SW 1271 (cell line): ENCODE results near the gene PDE11A.

ENCODE experiments used
- DNase-seq, 2 experiments: peaks; one replicate each; lab custom pipeline; 2025; lab: John Stamatoyannopoulos, UW

PDE11A gene

DNA sequence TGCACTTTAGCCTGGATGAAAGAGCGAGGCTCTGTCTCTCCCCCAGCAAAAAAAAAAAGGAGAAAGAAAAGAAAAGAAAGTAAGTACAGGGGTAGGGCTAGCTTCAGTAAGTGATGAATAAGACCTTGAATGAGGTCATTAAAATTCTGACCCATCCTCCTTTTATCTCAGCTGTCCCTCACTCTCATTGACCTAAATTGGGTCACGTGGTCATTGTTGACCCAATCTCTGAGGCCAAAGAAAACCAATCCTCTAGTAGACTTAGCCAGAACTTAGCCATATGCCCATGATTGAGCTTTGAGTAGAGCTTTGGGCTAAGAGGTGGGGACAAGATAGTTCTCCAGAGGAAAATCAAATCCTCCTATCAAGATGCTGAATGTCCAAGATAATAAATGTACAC is 149.3 kb downstream of the PDE11A start:
- no peak for DNase-seq

DNA sequence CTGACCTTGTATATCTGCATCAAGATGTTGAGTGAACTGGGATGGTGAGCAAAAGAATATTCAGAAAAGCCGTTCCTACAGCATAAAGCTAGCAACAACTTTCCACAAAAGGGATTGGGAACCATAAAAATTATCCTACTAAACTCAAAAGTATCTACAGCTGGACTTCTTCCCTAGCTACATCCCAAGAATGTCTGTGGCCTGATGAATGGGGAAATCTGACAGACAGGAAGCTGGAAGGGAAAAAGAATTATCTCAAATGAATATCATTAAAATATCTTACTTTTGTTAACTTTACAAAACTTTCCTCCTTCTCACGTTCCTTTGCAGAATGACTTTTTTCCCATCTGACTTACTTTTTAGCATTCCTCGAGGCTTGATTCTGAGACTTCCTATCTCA is 150.9 kb downstream of the PDE11A start:
- no peak for DNase-seq

DNA sequence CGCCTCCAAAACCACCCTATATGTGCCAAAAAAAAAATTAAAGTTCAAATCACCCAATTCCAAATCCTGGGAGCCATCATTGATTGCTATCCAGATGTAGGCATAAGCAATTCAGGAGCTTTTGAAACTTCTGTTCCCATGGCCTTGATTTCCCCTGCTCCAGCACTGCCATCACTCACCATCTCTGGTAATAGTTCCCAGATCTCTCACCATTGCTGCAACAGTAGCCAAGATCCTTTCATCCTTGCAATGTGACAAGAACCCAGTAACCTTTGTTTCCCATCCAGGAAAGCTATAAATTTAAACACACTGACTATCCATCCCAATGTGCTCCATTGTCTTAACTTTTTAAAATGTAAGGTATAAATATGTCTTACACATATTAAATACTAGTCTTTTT is 155.4 kb downstream of the PDE11A start:
- no peak for DNase-seq

DNA sequence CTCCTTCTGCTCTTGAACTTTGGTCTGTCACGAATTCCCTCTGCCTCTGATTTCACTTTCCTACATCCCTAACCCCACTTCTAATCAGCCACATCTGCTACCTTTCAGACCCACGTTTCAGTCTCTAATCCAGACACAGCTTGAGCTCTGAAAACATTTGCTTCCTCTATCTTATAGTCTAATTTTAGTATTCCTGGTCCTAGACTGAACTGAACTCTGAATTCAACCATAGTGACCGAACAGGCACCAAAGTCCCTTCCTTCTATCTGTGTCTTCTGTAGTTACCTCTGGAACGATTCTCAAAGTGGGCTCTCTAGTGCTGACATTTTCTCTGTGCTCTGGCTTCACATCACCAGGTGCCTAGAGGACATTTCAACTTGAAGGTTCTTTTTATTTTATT is 156.2 kb downstream of the PDE11A start:
- no peak for DNase-seq

DNA sequence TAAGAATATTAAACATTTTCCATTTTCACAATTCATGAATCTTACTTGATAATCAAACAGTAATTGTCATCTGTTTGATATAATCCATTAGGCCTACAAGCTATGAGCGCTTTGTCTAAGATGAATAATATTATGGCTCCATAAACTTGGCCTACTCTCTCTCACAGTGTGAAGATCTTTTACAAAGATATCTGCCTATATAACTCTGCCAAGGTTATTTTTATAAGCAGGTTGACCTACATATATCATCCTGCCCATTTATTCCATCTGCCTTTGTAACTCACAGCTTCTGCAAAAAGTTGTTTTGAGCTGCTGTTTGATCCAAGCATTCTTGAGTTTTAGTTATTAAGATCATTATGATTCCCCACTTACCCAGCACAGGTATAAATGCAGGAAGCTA is 158.3 kb downstream of the PDE11A start:
- no peak for DNase-seq

DNA sequence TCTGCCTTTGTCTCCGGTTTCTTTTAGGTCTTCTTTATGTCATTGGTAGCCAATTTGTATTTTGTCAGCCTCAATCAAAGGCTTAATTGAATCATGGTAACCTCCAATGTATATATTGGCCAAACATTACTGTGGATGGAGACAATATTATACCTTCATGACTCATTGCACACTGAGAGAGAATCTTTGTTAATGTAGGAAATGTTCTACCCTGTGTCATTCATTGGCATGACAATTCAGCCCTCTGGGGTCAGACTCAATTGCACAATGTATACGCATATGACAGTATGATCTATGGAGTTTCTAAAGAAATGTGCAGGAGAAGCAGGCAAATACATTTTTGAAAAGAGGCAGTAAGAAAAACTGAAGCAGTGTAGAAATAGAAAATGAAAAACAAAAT is 162.6 kb downstream of the PDE11A start:
- no peak for DNase-seq

DNA sequence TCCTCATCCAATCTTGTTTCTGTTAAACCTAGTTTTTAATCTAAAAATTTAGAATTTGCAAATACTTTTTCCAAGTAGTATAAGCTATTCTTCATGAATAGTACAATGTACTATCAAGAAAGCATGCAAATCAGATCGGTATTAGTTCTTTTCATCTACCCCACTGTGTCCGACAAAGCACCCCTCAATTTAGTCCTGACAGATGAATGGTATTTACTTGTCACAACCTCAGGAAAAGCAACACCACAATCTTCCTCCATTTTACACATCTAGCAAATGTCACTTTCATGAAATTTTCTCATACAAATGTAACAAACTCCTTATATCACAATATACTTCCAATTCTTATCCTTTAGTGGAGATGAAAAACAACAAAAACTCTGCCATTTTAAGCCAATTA is 163.8 kb downstream of the PDE11A start:
- no peak for DNase-seq

DNA sequence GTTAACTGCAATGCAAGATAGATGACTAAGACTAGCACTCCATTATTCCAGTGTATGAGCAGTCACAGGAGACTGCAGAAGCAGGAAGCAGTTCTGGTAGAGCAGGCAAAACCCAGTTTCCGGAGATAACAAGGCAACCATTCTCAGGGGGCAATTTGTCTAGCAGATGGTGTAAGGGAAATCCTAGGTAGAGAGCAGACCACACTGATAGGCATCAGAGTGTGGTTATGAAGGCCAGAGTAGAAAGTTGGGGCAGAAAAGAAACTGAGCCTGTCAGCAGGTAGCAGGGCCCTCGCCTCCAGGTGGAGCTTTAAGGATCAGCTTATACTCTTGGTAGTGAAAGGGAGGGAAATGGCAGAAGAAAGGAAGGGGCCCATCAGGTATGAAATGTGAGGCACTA is 164.4 kb downstream of the PDE11A start:
- DNase-seq, result no peak

DNA sequence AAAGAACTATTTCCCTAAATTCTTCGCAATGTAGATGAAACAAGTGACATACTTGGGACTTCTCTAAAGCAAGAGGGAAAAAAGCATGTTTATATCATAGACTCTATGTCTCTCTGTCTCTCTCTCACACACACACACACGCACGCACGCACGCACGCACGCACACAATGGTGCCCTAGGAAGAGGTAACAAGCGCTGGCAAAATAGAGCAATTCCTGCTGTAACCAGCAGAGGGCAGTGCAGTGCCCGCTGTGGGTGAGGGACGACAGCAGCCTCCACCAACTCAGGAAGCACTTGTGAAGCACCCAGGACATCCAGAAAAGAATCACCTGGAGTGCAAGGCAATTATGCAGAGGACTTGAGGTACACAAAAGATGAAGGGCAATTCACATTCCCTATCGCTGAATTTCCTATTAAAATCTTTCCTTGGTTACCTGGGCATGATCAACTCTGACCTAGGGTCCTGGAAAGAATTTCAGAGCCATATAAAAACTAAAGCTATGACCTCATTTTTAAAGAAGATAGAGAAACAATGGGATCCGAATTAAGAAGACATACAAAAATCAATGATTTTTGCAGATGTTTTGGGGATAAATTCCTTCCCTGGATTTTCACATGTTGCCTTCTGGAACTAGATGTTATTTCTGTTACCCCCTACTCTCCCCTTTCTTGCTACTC is 166.4 kb downstream of the PDE11A start:
- peak; percentile 9 to 32 for DNase-seq

DNA sequence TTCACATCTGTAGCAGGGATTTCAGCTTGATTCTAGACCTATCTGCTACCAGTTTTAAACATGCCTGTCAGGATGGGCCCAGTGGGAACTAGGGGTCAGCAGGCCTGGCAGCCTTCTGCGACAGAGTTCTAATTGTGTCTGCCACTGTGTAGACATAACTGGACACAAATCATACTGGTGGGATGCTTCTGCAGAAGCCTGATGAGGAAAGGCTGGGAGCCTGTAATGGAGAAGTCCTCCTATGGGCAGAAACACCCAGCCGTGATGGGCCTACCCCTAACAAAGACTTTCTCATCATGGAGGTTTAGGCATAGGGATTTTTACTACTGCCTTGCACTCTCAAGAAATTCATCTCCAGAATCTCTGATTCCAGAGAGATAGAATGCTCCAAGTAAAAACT is 166.9 kb downstream of the PDE11A start:
- DNase-seq, result no peak

DNA sequence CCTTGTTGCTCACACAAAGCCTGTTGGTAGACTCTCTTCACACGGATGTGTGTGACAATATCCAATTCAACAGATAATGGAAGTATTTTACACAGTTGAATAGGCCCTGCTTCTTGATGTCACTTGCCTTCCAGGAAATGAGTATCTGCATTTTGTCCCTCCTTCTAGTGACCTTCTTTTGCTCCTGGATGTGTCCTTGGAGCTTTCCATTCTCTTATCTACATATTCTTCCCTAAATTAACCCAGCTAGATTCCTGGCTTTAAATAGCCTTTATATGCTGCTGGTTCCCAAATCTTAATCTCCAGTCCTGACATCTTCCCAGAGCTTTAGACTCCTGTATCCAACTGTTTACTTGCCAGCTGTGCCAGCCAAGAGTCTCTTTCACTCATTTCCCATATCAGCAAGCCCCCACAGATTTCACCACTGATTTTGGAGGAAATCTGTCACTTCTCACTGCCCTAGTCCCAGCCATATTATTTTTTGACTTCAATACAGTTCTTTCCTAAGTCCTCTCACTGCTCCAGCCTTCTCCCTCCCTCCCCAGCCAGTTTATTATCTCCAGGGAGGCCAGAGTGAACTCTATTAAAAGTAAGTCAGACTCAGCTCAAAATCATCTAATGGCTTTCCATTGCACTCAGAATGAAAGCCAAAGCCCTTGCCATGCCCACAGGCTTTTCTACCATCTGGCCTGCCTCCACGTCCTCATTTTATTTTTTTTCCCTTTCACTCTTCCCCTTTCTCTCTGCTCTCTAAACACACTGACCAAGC is 170.0 kb downstream of the PDE11A start:
- no peak for DNase-seq

DNA sequence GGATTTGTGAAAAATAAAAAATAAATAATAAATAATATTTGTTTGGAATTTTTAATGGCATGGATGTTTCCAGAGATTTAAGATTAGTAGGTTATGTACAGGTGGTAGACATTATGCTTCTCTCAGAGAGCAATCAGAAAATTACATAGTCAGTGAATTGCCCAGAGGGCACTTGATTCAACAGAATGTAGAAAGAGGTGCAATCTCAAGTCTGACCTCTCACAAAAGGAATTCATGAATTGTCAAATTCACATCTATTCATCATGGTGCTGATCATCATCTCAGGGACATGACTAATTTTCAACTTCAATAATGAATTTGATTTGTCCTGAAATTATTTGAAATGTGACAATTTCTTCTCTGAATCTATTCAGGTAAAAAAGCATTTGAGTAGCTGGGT is 172.5 kb downstream of the PDE11A start:
- no peak for DNase-seq

DNA sequence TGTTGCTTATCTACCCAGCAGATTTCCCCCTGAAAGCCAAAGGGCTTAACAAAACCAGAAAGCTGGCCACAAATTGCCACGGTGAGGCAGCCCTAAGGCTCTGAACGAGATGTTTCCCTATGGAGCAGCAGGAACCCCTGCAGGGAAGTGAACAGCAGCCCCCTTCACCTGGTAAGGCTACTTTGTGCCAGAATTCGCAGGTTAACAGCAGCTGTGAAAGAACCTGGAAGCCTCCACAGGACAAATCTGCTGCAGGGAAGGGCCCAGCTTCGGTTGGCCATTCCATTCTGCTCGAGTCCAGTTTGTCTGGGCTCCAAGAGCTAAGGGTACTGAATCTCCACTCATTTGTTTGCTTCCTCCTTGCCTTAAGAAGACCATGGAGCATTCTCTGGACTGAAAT is 175.3 kb downstream of the PDE11A start:
- DNase-seq, result no peak

DNA sequence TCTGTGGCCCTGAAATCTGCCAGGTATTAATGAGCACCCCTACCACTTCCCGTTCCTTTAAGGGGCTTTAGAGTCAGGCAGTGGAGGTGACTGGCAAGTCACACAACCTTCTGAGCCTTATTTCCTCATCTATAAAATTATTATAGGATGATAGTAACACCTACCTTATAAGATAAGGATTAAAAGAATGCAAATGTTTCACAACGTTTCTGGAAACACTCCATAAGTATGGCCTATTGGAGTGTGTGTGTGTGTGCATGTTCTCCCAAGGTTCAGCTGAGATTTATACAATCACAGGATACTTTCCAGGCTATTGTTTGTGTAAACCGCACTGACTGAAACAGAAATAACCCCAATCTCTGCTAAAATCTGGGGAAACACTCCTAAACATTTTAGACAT is 176.0 kb downstream of the PDE11A start:
- no peak for DNase-seq

DNA sequence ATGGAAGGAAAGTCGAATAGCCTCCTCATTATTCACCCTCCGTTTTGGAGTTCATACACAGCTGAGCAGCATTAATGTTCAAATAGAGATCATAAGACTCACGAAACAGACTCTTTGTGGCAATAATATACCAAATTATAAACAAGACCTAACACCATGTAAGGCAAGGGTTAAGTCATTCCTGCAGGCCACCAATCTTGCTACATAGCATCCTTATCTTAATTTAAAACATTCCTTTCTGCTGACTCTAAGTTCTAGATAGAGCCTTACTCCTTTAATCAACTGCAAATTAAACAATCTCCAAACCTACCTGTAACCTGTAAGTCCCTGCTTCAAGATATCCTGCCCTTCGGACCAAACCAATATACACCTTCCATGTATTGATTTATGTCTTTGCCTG is 178.0 kb downstream of the PDE11A start:
- no peak for DNase-seq

DNA sequence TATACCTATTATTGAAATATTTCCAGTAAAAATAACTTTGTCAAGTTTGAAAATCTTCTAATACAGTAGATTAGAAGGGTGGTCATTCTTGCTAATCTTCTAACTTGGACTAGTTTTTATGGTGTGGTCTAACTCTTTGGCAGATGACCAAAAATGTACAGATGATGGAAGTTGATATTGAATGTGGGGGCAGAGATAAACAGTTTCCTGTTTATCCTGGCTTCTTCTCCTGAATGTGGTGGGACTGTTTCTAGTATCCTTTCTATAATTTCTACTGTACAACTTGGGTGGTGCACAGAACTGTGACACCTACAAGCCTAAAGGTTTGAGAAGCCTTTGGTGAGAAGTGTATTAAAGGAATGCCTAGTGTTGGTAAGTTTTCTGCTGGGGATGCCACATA is 178.7 kb downstream of the PDE11A start:
- DNase-seq, result no peak

DNA sequence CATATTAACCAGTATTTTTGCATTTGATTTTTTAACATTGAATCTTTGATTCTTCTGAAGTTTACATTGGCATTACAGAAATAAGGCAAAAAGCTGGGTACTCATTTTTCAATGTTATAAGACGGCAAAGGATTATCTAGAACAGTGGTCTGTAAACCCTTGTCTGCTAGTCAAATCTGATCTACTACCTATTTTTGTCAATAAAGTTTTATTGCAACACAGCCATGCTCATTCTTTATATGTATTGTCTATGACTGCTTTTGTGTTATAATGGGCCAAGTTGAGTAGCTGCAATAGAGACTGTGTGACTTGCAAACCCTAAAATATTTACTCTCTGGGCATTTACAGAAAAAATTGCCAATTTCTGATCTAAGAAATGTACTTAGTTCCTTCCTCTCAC is 181.0 kb downstream of the PDE11A start:
- DNase-seq, result no peak

DNA sequence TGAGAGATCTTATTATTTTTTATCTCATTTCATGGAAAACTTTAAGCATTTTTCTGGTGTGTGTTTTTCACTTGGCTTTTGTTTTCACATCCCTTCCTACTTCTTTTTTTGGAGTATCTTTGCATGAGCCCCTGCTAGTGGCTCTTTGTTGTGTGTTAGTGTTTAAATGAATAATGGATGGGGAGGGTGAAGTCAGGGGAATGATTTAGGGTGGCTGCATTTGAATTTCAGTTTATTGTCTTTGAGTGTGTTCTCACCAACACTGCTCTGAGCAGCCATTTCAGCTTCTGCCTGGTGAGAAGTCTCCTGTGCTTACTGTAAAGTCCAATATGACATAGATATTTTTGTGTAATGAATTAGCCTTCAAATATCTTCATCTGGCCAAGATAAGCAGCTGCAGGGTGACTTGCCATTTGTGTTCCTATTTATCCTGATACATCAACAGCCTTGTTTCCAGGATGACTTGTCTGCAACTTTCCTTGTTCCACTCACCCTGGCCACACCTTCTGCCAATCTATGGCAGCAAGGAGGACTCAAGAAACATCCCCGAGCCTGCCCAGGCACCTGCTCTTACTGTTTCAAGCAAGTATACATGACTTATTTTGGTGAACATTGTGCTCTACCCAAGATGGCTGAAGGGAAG is 182.6 kb downstream of the PDE11A start:
- no peak for DNase-seq

DNA sequence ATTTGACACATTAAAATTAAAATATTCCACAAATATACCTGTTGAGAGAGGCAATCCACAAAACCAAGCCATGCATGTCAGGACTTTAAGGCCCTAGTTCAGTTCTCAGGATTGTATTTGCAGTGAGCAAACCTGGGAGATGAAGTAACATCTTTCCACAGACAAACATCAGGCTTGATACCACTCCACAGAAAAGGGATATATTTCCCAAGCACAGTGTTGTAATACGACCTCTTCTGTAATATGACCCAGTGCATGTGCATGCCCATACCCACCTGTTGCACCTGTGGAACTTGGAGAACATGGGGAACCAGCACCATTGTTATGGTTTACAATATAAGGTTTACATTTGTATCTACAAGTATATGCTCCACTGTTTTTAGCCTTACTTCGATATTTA is 184.0 kb downstream of the PDE11A start:
- no peak for DNase-seq

DNA sequence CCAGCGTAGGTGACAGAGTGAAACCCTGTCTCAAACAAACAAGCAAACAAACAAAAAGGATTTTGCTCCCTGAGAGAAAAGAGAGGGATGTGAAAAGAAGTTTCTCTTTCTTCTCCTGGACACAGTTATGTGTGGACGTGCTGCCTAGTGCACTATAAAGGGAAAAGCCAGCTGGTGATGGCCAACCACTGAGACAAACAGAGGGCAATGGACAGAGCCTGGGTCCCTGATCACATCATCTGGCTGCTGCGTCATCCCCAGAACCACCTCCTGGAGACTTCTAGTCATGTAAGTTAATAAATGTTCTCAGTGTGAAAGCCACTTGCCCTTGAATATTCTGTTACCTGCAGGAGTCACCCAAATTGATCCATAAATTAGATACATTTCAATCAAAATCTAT is 184.9 kb downstream of the PDE11A start:
- no peak for DNase-seq

DNA sequence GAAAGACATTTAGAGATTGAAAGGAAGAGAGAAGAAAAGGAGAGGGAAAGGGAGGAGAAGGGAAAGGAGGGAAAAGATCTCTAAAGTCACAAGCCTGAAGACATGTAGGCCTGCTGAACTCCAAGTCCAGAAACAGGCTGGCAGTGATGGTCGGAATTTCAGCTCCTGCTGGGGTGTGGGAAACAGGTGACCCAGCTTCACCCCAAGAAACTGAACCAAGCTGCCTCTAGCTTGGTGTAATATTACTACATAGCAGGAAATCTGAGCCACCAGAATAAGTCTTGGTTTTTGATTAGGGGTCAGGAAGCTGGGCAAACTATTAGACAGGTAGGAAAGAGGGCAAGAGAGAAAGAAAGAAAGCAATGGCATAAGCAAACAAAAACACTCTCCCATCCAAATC is 185.8 kb downstream of the PDE11A start:
- DNase-seq, result no peak

DNA sequence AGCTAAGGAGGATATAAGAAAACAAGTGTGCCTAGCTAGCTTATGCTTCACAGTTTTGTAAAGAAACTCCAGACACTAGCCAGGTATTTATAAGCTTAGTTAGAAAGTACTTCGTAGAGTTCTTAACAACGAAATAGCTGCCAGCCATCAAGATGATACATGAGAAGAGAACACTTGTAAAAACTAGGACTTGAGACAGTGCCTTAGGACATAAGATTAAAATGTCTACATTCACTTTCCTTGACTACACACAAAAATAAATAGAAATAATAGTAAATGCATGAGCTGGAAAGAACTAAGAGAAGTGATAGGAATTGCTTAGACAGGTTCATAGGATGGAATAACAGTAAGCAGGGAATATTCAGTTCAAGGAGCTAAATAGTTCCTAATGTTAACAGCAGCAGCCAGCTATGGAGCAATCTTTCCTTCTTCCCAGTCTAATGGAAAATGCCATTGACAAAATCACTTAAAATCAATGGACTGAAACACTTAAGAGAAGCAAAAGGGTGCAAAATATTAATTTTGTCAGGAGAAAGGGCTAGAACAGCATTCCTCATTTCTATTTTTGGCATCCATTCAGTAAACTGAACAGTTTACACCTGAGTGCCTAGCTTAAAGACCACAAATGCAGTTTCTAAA is 186.6 kb downstream of the PDE11A start:
- DNase-seq, result no peak

DNA sequence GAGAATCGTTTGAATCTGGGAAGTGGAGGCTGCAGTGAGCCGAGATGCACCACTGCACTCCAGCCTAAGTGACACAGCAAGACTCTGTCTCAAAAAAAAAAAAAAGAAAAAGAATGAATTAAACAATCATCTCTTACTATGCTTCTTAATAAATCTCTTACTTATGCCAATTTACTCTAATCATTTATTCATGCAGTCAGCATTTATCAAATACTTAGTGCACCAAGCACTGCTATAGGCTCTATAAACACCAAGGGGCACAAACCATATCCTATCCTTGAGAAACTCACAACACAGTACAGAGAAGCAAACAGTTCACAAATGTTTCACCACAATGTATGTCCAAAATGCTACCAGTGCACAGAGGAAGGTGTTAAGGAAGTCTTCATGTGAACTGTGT is 189.4 kb downstream of the PDE11A start:
- DNase-seq, result no peak
